ENCODE measurements around the gene ZNF346. TPM values are rescaled to one million over a fixed set of nuclear protein-coding genes. Genes with fewer than 3 reads are reported as not detected.
"Not testable (repeated sequence)": the region's sequence is repeated elsewhere in the genome, so short reads cannot be mapped to it uniquely, and the experiment has no call there.

ZNF346 gene, protein sequence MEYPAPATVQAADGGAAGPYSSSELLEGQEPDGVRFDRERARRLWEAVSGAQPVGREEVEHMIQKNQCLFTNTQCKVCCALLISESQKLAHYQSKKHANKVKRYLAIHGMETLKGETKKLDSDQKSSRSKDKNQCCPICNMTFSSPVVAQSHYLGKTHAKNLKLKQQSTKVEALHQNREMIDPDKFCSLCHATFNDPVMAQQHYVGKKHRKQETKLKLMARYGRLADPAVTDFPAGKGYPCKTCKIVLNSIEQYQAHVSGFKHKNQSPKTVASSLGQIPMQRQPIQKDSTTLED
- total RNA-seq = 10 to 100 TPM; 14.1 to 36.8 (median 21.1) TPM

DNA sequence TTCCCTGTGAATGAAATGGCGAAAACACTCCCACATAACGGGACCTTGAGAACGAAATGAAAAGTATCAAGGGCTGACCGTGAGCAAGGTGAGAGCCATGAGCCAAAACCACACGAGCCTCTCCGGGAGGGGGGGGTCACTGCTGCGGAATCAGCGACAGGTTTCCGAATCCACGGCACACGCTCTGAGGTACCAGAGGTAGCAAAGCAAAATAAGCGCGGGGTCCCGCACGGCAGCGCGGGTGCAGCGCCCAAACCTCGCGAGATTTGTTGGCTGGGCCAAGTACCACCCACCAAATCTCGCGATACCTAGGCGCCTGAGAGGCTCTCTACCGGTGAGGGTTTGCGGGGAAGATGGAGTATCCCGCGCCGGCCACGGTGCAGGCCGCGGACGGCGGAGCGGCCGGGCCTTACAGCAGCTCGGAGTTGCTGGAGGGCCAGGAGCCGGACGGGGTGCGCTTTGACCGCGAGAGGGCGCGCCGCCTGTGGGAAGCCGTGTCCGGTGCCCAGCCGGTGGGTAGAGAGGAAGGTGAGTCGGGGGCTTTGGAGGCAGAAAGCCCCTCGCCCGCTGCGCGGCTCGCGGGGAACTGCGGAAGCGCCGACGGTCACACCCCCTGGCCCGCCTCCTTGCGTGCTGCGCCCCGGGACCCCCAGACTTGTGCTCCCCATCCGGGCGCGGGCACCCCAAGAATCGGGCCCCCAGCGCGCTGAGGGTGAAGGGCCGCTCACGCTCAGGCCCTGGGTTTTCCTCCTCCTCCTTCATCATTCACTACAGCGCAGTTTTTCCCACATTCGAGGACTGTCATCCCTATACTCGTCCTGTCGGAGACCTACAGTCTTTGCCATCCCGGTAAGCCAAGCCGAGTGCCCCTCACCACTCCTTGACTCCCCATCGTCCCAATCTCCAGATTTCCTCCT, at the start of gene ZNF346:
ZNF346 (plus strand) TSS at position 311 of the 917 bp plus-strand sequence; CDS start at position 354, 43 bp downstream.
- Histone ChIP-seq H3K4me1 (replicated peaks in 1 of 2) (peaks cover 5 to 6% of the 10 kb centered on the region in 2 donors), H3K27ac (peak within 1 kb of the TSS; percentile 86 to 89), H3K4me3 (peak within 1 kb of the TSS; percentile 48 to 73 (median 67))
- peak; percentile 91 to 99 (median 98) for ATAC-seq (replicated peaks in 6 of 8)
- WGBS, 10 experiments = 0 to 10% (median 0%) methylated on average over 1 to 20 of the region's 77 CpGs; no CpG with 5 or more reads in 4 of the 10 experiments
- in situ Hi-C loops (cut with MboI; ENCODE audit: low pct_unique_long_range_greater_than_20kb in 2 of 9, low sequenced_read_pairs in 9 of 9, unreplicated experiment in 9 of 9) = no loop called here

GRCh38 chr5:176979669-176980068, 42.8 kb upstream of the ZNF346 start:
- 68 to 100% (median 92%) methylated on average over 2 to 3 of the region's 3 CpGs; no CpG with 5 or more reads in 4 of the 10 experiments for WGBS, 10 experiments
- ATAC-seq (replicated peaks in 6 of 8) = no peak
- in situ Hi-C loops (cut with MboI; ENCODE audit: low pct_unique_long_range_greater_than_20kb in 2 of 9, low sequenced_read_pairs in 9 of 9, unreplicated experiment in 9 of 9) = no loop called here
- Histone ChIP-seq H3K4me1 (replicated peaks in 1 of 2) (no peaks in the 10 kb centered on the region), H3K27ac (no peak overlapping the region), H3K4me3 (no peak overlapping the region)

DNA sequence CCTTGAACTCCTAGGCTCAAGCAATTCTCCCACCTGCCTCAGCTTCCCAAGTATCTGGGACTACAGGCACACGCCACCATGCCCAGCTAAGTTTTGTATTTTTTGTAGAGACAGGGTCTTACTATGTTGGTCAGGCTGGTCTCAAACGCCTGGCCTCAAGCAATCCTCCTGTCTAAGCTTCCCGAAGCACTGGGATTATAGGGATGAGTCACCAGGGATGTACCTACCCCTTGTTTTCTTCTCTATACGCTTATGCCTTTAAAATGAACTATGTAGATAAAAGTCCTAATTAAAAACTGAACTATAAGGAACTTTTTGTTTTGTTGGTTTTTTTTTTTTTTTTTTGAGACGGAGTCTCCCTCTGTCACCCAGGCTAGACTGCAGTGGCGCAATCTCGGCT, 41.7 kb upstream of the ZNF346 start:
- Histone ChIP-seq H3K27ac (no peak overlapping the region), H3K4me3 (no peak overlapping the region), H3K4me1 (replicated peaks in 1 of 2) (no peaks in the 10 kb centered on the region)
- ATAC-seq (replicated peaks in 6 of 8) = no peak
- in situ Hi-C loops (cut with MboI; ENCODE audit: low pct_unique_long_range_greater_than_20kb in 2 of 9, low sequenced_read_pairs in 9 of 9, unreplicated experiment in 9 of 9) = no loop called here
- 89 to 100% (median 96%) methylated on average over 1 to 7 of the region's 7 CpGs; no CpG with 5 or more reads in 2 of the 10 experiments for WGBS, 10 experiments

GRCh38 chr5:176983112-176983511, 39.4 kb upstream of the ZNF346 start:
- ATAC-seq (replicated peaks in 6 of 8); H3K4me1 ChIP-seq (replicated peaks in 1 of 2); in situ Hi-C loops (cut with MboI; ENCODE audit: low pct_unique_long_range_greater_than_20kb in 2 of 9, low sequenced_read_pairs in 9 of 9, unreplicated experiment in 9 of 9); H3K27ac ChIP-seq; H3K4me3 ChIP-seq: not testable (repeated sequence)
- 0% methylated on average over 1 of the region's 13 CpGs; no CpG with 5 or more reads in 9 of the 10 experiments for WGBS, 10 experiments

DNA sequence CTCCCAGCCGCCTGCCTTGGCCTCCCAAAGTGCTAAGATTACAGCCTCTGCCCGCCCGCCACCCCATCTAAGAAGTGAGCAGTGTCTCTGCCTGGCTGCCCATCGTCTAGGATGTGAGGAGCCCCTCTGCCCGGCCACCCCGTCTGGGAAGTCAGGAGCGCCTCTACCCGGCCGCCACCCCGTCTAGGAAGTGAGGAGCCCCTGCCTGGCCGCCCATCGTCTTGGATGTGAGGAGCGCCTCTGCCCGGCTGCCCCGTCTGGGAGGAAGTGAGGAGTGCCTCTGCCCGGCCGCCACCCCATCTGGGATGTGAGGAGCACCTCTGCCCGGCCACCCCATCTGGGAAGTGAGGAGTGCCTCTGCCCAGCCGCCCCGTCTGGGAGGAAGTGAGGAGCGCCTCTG, 38.9 kb upstream of the ZNF346 start:
- in situ Hi-C loops (cut with MboI; ENCODE audit: low pct_unique_long_range_greater_than_20kb in 2 of 9, low sequenced_read_pairs in 9 of 9, unreplicated experiment in 9 of 9); H3K27ac ChIP-seq; H3K4me1 ChIP-seq (replicated peaks in 1 of 2); H3K4me3 ChIP-seq; ATAC-seq (replicated peaks in 6 of 8): not testable (repeated sequence)
- no CpG with 5 or more reads among the region's 21 CpGs for WGBS, 10 experiments

GRCh38 chr5:176984176-176984575, 38.3 kb upstream of the ZNF346 start:
- H3K4me1 ChIP-seq (replicated peaks in 1 of 2); H3K27ac ChIP-seq; in situ Hi-C loops (cut with MboI; ENCODE audit: low pct_unique_long_range_greater_than_20kb in 2 of 9, low sequenced_read_pairs in 9 of 9, unreplicated experiment in 9 of 9); H3K4me3 ChIP-seq; ATAC-seq (replicated peaks in 6 of 8): not testable (repeated sequence)
- WGBS, 10 experiments = no CpG with 5 or more reads among the region's 28 CpGs

DNA sequence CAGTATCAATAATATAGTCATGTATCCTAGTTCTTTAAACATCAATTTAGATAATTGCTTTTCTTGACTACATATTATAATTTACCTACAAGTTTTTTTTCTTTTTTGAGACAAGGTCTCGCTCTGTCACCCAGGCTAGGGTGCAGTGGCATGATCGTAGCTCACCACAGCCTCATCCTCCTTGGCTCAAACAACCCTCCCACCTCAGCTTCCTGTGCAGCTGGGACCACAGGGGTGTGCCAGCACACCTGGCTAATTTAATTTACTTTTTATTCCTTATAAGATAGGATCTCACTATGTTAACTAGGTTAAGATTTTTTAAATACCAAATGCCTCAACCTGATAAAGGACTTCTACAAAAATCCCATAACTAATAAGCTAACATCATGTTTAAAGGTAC, 37.0 kb upstream of the ZNF346 start:
- in situ Hi-C loops (cut with MboI; ENCODE audit: low pct_unique_long_range_greater_than_20kb in 2 of 9, low sequenced_read_pairs in 9 of 9, unreplicated experiment in 9 of 9) = no loop called here

DNA sequence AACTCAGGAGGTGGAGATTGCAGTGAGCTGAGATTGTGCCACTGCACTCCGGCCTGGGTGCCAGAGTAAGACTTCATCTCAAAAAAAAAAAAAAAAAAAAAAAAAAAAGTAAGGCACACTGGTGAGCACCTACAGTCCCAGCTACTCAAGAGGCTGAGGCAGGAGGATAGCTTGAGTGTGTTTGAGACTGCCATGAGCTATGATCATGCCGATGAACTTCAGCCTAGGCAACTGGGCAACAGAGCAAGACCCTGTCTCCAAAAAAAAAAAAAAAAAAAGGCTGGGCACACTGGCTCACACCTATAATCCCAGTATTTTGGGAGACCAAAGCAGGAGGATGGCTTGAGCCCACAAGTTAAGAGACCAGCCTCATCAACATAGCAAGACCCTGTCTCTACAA, 36.2 kb upstream of the ZNF346 start:
- no peak overlapping the region for H3K27ac ChIP-seq
- no peaks in the 10 kb centered on the region for H3K4me1 ChIP-seq (replicated peaks in 1 of 2)
- no peak overlapping the region for H3K4me3 ChIP-seq
- 80 to 100% (median 100%) methylated on average over 1 of the region's 2 CpGs; no CpG with 5 or more reads in 4 of the 10 experiments for WGBS, 10 experiments
- no peak for ATAC-seq (replicated peaks in 6 of 8)
- in situ Hi-C loops (cut with MboI; ENCODE audit: low pct_unique_long_range_greater_than_20kb in 2 of 9, low sequenced_read_pairs in 9 of 9, unreplicated experiment in 9 of 9) = no loop called here

More for the DNA sequence above, 37.0 kb upstream of the ZNF346 start:
- H3K27ac ChIP-seq = no peak overlapping the region
- H3K4me1 ChIP-seq (replicated peaks in 1 of 2) = no peaks in the 10 kb centered on the region
- ATAC-seq (replicated peaks in 6 of 8) = no peak
- no peak overlapping the region for H3K4me3 ChIP-seq
- 79 to 100% (median 100%) methylated on average over 1 to 2 of the region's 2 CpGs; no CpG with 5 or more reads in 2 of the 10 experiments for WGBS, 10 experiments

GRCh38 chr5:176987583-176987982, 34.9 kb upstream of the ZNF346 start:
- no peak for ATAC-seq (replicated peaks in 6 of 8)
- in situ Hi-C loops (cut with MboI; ENCODE audit: low pct_unique_long_range_greater_than_20kb in 2 of 9, low sequenced_read_pairs in 9 of 9, unreplicated experiment in 9 of 9) = no loop called here
- no peak overlapping the region for H3K27ac ChIP-seq
- H3K4me1 ChIP-seq (replicated peaks in 1 of 2) = no peaks in the 10 kb centered on the region
- 80 to 100% (median 97%) methylated on average over 1 to 2 of the region's 3 CpGs; no CpG with 5 or more reads in 4 of the 10 experiments for WGBS, 10 experiments
- no peak overlapping the region for H3K4me3 ChIP-seq

DNA sequence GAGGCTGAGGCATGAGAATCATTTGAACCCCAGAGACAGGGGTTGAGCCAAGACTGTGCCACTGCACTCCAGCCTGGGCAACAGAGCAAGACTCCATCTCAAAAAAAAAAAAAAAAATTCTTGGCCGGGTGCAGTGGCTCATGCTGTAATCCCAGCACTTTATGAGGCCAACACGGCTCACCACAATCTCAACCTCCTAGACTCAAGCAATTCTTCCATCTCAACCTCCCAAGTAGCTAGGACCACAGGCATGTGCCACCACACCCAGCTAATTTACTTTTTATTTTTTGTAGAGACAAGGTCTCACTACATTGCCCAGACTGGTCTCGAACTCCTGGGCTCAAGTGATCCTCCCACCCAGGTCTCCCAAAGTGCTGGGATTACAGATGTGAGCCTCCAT, 29.4 kb upstream of the ZNF346 start:
- in situ Hi-C loops (cut with MboI; ENCODE audit: low pct_unique_long_range_greater_than_20kb in 2 of 9, low sequenced_read_pairs in 9 of 9, unreplicated experiment in 9 of 9); H3K27ac ChIP-seq; H3K4me1 ChIP-seq (replicated peaks in 1 of 2); ATAC-seq (replicated peaks in 6 of 8); H3K4me3 ChIP-seq: not testable (repeated sequence)
- WGBS, 10 experiments = 80 to 100% (median 100%) methylated on average over 1 to 2 of the region's 3 CpGs; no CpG with 5 or more reads in 1 of the 10 experiments

GRCh38 chr5:176994460-176995121, 27.9 kb upstream of the ZNF346 start:
- 77 to 100% (median 93%) methylated on average over 1 to 7 of the region's 7 CpGs; no CpG with 5 or more reads in 2 of the 10 experiments for WGBS, 10 experiments
- peak in 6 of 8 experiments; percentile 18 to 96 (median 88) for ATAC-seq (replicated peaks in 6 of 8)
- H3K27ac ChIP-seq = peak overlapping the region in 1 of 2 donors; percentile 61
- H3K4me1 ChIP-seq (replicated peaks in 1 of 2) = no peaks in the 10 kb centered on the region
- H3K4me3 ChIP-seq = no peak overlapping the region
- in situ Hi-C loops (cut with MboI; ENCODE audit: low pct_unique_long_range_greater_than_20kb in 2 of 9, low sequenced_read_pairs in 9 of 9, unreplicated experiment in 9 of 9) = no loop called here

- in situ Hi-C loops (cut with MboI; ENCODE audit: low pct_unique_long_range_greater_than_20kb in 2 of 9, low sequenced_read_pairs in 9 of 9, unreplicated experiment in 9 of 9) = no loop called here
- WGBS, 10 experiments = 84 to 100% (median 100%) methylated on average over 1 to 3 of the region's 3 CpGs; no CpG with 5 or more reads in 4 of the 10 experiments
- H3K27ac ChIP-seq = peak overlapping the region in 1 of 2 donors; percentile 61
- no peak for ATAC-seq (replicated peaks in 6 of 8)
- no peaks in the 10 kb centered on the region for H3K4me1 ChIP-seq (replicated peaks in 1 of 2)
- no peak overlapping the region for H3K4me3 ChIP-seq
Observed at GRCh38 chr5:176995122-176995490, 27.4 kb upstream of the ZNF346 start.

All from motor neuron (in vitro differentiated cells).